GM23338 (cell line): Measurements from ENCODE around the gene TOPAZ1.

ENCODE experiments used
- CREB1 ChIP-seq: fragments of 250-450 bp; sonication (Bioruptor Pico); IDR thresholded peaks from 2 replicates; pipeline ENCODE4 v1.5.0; 2020; ENCODE audit warnings: low read depth, mild to moderate bottlenecking, moderate library complexity
- CTCF ChIP-seq, 2 experiments: fragments of 200-600 bp in 1 of 2; sonication (generic) in 1 of 2; conservative IDR thresholded peaks; 2 replicates each; pipeline versions ENCODE4 v1.5.1 to v1.6.1; 2016 to 2017; ENCODE audit warnings: antibody characterized with exemption in 2 of 2, low read depth in 2 of 2, mild to moderate bottlenecking in 2 of 2, moderate library complexity in 1 of 2
- ETS1 ChIP-seq: IDR thresholded peaks from 2 replicates; pipeline ENCODE4 v1.6.1; 2016; ENCODE audit warnings: antibody characterized with exemption
- EZH2 ChIP-seq: fragments of 200-600 bp; sonication (generic); IDR thresholded peaks from one replicate; pipeline ENCODE4 v1.8.0; 2017; ENCODE audit warnings: antibody characterized with exemption, mild to moderate bottlenecking, low read depth; ENCODE audit not compliant: unreplicated experiment
- EZH2phosphoT487 ChIP-seq: fragments of 200-600 bp; sonication (generic); IDR thresholded peaks from one replicate; pipeline ENCODE4 v1.8.1; 2018; ENCODE audit warnings: antibody characterized with exemption; ENCODE audit not compliant: unreplicated experiment
- JUNB ChIP-seq: IDR thresholded peaks from one replicate; pipeline ENCODE4 v1.6.1; 2016; ENCODE audit warnings: antibody characterized with exemption; ENCODE audit not compliant: unreplicated experiment
- NANOG ChIP-seq: IDR thresholded peaks from 2 replicates; pipeline ENCODE4 v1.6.1; 2016; ENCODE audit warnings: antibody characterized with exemption, borderline replicate concordance
- POLR2AphosphoS5 ChIP-seq: IDR thresholded peaks from 2 replicates; pipeline ENCODE4 v1.6.1; 2016; ENCODE audit warnings: antibody characterized with exemption, low read depth
- REST ChIP-seq: IDR thresholded peaks from one replicate; pipeline ENCODE4 v1.6.1; 2018; ENCODE audit warnings: antibody characterized with exemption; ENCODE audit not compliant: unreplicated experiment
- ZNF114 ChIP-seq: fragments of 250-450 bp; sonication (Bioruptor Pico); IDR thresholded peaks from 2 replicates; pipeline ENCODE4 v1.5.0; 2020; ENCODE audit warnings: mild to moderate bottlenecking, moderate library complexity
- ZNF331 ChIP-seq: fragments of 250-450 bp; sonication (Bioruptor Pico); IDR thresholded peaks from 2 replicates; pipeline ENCODE4 v1.5.0; 2020; ENCODE audit warnings: low read depth, mild to moderate bottlenecking, moderate library complexity
- ZNF462 ChIP-seq: fragments of 250-450 bp; sonication (Bioruptor Pico); IDR thresholded peaks from 2 replicates; pipeline ENCODE4 v1.5.0; 2020; ENCODE audit warnings: mild to moderate bottlenecking, moderate library complexity

GRCh38 chr3:44324584-44324983 lies 82.9 kb downstream of the TOPAZ1 start:
- TF ChIP-seq CTCF (conservative IDR thresholded peaks at IDR 0.05; ENCODE audit: low read depth in 2 of 2), result no peak
- TF ChIP-seq ZNF462 (CRISPR knock-in tag), result no peak
- TF ChIP-seq ZNF114, result no peak
- TF ChIP-seq EZH2, result no peak
- no peak for TF ChIP-seq JUNB
- no peak for TF ChIP-seq EZH2phosphoT487
- no peak for TF ChIP-seq POLR2AphosphoS5
- no peak for TF ChIP-seq REST
- TF ChIP-seq ETS1, result no peak
- TF ChIP-seq CREB1 (CRISPR knock-in tag), result no peak
- no peak for TF ChIP-seq ZNF331 (CRISPR knock-in tag)
- no peak for TF ChIP-seq NANOG
